ENCODE data around the gene ZNF398.
"Not testable (repeated sequence)": the region's sequence is repeated elsewhere in the genome, so short reads cannot be mapped to it uniquely, and the experiment has no call there.

Gene ZNF398

DNA sequence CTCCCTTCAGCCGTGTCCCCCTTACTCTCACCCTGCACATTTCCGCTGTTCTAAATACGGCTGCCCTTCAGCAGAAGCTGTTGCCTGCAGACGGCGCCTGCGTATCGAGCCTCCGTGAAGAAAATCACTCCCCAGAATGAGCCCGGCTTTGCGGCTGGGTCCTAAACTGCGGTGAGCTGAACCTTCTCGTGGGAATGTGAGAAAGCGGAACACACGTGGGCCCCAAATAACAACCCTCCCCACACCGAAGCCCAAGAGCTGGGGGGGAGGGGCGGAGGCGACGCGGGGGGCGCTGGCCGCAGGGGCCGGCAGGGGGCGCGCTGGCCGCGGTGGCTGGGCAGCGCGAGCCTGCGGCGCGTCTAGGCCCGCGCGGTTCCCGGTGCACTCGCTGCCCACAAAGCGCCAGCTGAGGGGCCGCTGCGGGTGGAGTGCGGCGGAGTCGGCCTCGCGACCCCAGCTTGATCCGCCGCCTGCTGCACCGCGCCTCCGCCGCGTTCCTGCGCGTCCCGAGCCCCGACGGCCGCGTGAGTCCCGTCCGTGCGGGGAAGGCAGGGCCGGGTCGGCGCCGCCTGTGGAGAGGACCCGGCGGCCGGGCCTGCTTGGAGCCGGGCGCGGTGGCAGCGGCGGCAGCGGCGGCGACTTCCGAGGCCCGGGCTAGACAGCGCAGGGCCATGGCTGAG is at the start of gene ZNF398:
TSS of gene ZNF398 (plus strand) at position 382 of the 680 bp plus-strand sequence. CDS start at position 672, 290 bp downstream.
- DNase-seq (ENCODE audit: low spot score): peak; percentile 97

- no peak for DNase-seq (ENCODE audit: low spot score)
Observed at GRCh38 chr7:149099058-149099457, 48.2 kb upstream of the ZNF398 start.

DNA sequence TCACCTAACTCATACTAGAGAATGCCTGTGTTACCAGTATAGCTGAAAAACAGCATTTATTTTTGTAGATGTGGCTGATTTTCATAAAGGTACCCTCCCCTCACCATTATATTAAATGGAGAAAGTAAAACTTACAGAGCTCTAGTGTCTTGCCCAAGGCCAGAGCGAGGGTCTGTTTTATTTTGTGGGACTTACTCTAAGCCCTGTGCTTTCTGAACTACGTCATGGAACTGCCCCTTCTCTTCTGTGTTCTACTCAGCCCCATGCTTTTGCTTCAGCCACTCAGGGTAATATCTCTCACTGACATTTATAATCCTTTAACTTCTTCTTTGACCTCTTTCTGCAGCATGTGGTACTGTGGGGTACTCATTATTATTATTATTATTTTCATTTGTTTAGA is 46.4 kb upstream of the ZNF398 start:
- no peak for DNase-seq (ENCODE audit: low spot score)

DNA sequence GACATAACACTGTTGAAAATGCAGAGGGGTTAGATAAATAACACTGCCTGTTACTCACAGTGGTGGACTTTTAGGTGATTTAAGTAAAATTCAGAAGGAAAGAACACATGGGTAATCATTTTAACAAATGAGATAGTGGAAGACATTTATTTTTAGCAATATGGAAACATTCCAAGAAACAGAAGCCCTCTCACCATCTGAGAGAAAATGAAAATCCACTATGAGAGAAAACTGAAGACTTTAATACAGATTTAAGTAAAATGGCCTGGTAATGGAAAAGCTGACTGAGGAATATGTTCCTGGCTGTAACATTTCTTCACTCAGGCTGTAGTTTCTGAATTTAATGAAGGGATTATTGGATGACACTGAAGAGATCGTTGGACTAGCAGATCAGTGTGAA is 44.6 kb upstream of the ZNF398 start:
- no peak for DNase-seq (ENCODE audit: low spot score)

DNA sequence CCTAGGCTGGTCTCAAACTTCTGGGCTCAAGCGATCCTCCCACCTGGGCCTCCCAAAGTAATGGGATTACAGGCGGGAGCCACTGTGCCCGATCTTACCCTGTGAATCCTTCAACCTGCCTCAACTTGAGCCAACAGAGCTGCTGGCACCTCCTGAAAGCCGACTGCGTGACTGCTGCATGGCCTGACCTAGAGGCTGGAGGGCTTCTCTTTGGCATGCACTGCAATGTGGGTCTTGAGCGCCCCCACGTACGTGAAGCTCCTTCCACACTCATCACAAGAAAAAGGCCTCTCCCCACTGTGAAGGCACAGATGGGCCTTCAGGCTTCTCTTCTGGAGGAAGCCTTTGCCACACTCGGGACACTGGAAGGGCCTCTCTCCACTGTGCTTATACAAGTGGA is 43.8 kb upstream of the ZNF398 start:
- no peak for DNase-seq (ENCODE audit: low spot score)

DNA sequence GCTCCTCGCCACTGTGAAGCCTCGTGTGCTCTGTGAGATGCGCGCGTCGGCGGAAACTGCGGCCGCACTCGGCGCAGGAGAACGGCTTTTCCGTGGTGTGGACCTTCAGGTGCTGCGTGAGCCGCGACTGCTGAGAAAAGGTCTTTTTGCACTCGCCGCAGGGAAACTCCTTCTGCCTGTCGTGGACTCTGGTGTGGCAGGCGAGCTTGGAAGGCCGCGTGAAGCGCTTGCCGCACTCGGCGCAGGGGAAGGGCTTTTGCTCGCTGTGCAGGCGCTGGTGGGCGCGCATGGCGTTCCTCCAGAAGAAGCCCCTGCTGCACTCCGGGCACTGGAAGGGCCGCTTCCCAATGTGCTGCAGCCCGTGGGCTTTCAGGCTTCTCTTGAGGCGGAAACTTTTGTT is 43.0 kb upstream of the ZNF398 start:
- DNase-seq (ENCODE audit: low spot score): no peak

DNA sequence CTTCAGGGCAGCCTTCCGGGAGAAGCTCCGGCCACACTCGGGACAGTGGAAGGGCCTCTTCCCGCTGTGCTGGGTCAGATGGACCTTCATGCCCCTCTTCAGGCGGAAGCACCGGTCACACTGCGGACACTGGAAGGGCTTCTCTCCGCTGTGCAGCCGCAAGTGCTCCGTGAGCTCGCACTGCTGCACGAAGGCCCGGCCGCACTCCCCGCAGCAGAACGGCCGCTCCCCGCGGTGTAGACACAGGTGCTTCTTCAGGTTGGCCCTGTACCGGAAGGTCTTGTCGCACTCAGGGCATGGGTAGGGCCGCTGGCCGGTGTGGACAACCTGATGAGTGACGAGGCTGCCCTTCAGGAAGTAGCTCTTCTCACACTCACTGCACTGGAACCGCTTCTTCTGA is 42.5 kb upstream of the ZNF398 start:
- no peak for DNase-seq (ENCODE audit: low spot score)

- DNase-seq (ENCODE audit: low spot score): no peak
Observed at GRCh38 chr7:149109969-149110368, 37.3 kb upstream of the ZNF398 start.

GRCh38 chr7:149125189-149125862 is 21.9 kb upstream of the ZNF398 start:
- no peak for DNase-seq (ENCODE audit: low spot score)

- DNase-seq (ENCODE audit: low spot score): peak; percentile 98
Observed at GRCh38 chr7:149125863-149126661, 21.2 kb upstream of the ZNF398 start, which contains the start of gene ZNF425. TSS of gene ZNF425 (minus strand) at chr7:149126324. CDS start at chr7:149126213, 111 bp downstream.

DNA sequence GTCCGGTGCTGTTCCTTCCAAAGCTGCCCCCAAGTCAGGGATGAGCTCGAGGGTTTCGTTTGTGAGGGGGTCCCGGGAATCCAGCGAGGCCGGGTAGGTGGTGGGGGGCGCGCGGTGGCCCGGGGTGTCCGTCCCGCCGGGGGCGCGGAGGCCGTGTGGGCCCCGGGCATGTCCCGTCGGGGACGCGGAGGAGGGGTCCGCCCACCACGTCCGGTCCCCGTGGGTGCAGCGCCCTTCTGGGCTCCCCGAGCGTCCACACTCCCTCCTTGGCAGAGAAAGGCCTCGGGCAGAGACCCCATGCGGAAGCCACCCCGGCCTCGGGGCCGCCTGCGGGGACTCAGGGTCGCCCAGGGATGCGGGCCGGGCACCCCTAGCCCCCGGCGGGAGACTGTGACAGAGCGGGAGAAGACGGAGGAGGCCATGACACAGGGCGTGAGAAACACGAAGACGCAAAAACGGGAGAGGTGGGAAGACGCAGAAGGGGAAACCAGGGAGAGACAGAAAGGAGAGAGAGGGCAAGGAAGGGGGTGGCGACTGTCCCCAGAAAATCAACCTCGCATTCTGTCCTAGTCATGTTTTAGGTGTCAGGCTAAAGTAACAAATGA is 20.5 kb upstream of the ZNF398 start:
- DNase-seq (ENCODE audit: low spot score): peak; percentile 68

GRCh38 chr7:149130572-149131198 is 16.6 kb upstream of the ZNF398 start:
- DNase-seq (ENCODE audit: low spot score): no peak

- no peak for DNase-seq (ENCODE audit: low spot score)
Observed at GRCh38 chr7:149133028-149133710, 14.1 kb upstream of the ZNF398 start.

DNA sequence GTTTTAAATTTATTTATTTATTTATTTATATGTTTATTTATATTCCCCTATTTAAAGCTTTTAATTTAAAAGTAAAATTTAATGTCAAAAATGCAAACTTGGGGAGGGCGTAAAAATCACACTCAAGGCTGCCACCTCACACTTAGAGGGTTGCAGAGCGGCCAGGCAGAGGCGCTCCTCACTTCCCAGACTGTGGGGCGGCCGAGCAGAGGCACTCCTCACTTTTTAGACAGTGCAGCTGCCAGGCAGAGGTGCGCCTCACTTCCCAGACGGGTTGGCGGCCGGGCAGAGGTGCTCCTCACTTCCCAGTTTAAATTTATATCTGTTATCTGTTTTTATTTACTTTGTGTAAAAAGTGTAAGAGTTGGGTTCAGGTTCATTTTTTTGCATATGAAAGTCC is 11.1 kb upstream of the ZNF398 start:
- no peak for DNase-seq (ENCODE audit: low spot score)

GRCh38 chr7:149140831-149141230 is 6.4 kb upstream of the ZNF398 start:
- no peak for DNase-seq (ENCODE audit: low spot score)

DNA sequence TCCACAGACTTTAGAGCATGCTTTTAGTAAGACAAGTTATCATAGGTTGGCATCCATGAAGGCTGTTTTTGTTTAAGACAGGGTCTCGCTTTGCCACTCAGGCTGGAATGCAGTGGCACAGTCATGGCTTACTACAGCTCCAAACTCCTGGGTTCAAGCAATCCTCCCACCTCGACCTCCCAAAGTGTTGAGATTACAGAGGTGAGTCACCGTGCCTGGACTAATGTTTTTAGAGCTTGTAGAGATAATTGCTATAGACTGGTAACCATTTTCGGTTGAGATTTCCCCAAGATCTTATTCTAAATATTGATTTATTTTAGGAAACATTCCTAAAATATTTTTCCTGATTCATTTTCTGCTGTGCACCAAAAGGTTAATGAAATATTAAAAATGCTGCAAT is 5.4 kb upstream of the ZNF398 start:
- no peak for DNase-seq (ENCODE audit: low spot score)

- not testable (repeated sequence) for DNase-seq (ENCODE audit: low spot score)
Observed at GRCh38 chr7:149144436-149144922, 2.8 kb upstream of the ZNF398 start.

DNA sequence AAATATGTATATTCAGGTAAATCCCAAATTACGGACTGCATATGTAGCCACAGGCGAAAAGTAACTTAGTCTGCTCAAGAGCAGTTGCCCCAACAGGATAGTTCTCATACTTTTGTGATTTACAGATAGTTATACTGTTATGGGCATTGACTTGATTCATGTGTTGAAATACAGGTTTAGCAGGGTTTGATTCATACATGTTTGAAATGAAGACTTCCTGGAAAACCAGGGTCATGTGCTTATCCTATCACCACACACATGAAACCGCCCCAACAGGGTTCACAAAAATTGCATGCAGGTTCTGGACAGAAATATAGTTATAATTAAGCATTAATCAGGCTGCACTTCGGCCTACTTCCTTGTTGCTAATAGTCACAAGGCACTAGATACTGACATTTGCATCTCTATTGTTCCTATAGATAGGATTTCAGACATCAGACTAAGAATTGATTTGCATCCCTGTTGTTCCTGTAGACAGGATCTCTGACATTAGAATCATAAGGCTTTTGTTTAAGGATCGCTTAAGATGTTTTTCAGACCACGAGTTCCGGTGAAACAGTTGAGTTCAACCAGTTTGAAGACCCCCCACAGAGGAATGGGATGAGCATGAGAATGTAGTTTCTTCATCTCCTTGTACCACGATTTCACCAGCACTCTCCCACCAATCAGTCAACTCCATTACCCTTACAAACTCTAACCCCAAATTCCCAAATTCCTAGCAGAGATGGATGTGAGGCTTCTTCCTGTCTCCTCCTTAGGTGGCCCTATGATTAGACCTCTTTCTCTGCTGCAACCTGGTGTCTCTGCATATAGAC is 2.0 kb upstream of the ZNF398 start:
- DNase-seq (ENCODE audit: low spot score): no peak

DNA sequence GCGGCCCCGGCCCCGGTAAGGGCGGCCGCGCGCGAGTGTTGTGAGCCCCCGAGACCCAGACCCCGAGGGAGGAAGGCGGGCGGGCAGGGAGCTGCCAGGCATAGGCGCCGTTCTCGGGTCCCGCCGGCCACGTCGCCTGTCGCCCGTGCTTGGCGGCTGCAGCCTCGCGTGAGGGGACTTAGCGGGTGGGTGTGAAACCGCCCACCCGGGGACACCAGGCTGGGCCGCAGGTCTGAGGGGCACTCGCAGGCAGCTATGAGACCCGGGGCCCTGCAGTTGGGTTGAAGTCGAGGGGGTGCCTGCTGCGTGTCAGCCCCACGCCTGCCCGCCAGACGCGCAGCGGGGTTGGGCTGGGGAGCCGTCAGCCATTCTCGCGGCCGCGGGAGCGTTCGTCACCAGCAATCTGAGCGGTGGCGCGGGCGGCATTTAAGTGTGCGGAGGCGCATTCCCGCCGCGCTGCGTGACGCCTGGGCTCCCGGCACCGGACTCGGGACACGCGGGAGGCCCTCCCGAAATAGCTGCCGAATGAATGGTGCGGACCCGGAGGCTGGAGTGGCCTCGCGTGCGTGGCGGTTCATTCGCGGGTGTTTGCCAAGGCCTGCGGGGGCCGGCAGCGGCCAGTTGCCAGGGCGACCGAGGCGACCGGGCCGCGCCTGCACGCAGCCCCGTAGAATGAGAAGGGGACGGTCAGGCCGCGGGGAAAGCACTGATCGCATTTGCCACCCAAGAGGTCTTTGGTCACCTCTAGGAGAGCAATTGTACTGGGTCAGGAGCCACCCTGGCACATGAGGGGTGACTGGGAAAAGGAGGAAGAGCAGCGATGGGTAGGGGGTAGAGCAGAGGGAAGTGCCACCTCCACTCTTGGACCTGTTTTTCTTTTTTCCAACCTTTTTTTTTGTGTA is 750 bp downstream of the ZNF398 start:
- DNase-seq (ENCODE audit: low spot score): peak; percentile 88
